Nephron (organoid): ENCODE data around the gene JADE3.
A peak's percentile ranks its signal among the peaks of the same experiment; 100 is the strongest.

Experiments used
- H3K27ac Mint-ChIP-seq, 3 experiments: 2 replicates each; pipeline ENCODE4 v1.8.0; 2020; ENCODE audit warnings: mixed read lengths in 3 of 3, mild to moderate bottlenecking in 2 of 3, moderate library complexity in 1 of 3
- H3K27me3 Mint-ChIP-seq: 2 replicates; pipeline ENCODE4 v1.8.0; 2021; ENCODE audit warnings: low read depth, mild to moderate bottlenecking, moderate library complexity, mixed read lengths
- H3K36me3 Mint-ChIP-seq: 2 replicates; pipeline ENCODE4 v1.8.0; 2020; ENCODE audit warnings: low read depth, mixed read lengths
- H3K4me1 Mint-ChIP-seq: 2 replicates; pipeline ENCODE4 v1.8.0; 2020; ENCODE audit warnings: mixed read lengths
- H3K4me3 Mint-ChIP-seq, 3 experiments: 2 replicates each; pipeline ENCODE4 v1.8.0; 2020; ENCODE audit warnings: mild to moderate bottlenecking in 3 of 3, mixed read lengths in 3 of 3, moderate library complexity in 2 of 3
- H3K9me3 Mint-ChIP-seq: 2 replicates; pipeline ENCODE4 v1.8.0; 2020; ENCODE audit warnings: mixed read lengths
- TF ChIP-seq, protein P1 (sequence below), 3 experiments: fragments of 200-600 bp; sonication (generic); IDR thresholded peaks; one replicate each; pipeline ENCODE4 v1.5.0; 2021; ENCODE audit warnings: antibody characterized with exemption in 3 of 3; ENCODE audit not compliant: unreplicated experiment in 3 of 3

JADE3 gene

DNA sequence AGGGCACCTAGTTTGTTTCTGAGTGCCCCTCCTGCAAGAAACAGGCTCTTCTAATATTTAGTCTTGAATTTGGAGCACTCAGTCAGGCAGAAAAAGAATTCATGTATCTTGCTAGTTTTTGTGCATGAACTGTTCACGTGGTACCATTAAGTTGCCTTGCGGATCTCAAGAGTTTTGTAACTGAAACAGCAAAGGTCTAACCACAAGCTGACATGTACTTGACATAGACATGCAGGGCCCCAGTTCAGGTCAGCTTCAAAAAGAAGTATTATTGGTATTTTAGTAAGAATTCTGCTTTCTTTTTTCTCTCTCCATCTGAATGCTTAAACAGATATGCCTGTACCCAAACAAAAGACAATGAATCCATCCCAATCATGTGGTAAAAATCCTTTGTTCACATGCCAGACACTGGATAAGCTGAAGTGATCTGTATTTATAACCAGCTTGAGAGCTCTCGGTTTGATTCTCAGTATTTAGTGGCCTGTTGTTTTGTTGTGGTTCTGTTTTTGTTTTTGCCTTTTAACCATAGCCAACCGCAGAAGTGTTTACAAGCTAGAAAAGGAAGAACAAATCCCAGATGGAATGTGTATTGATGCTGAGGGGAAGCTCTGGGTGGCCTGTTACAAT, 179.0 kb downstream of the JADE3 start:
- Mint-ChIP-seq H3K36me3 (no peaks in the 10 kb centered on the region), H3K4me3 (no peak overlapping the region), H3K9me3 (peaks cover 2% of the 10 kb centered on the region), H3K27me3 (no peaks in the 10 kb centered on the region), H3K4me1 (no peaks in the 10 kb centered on the region), H3K27ac (no peak overlapping the region)
- TF ChIP-seq, protein P1, sequence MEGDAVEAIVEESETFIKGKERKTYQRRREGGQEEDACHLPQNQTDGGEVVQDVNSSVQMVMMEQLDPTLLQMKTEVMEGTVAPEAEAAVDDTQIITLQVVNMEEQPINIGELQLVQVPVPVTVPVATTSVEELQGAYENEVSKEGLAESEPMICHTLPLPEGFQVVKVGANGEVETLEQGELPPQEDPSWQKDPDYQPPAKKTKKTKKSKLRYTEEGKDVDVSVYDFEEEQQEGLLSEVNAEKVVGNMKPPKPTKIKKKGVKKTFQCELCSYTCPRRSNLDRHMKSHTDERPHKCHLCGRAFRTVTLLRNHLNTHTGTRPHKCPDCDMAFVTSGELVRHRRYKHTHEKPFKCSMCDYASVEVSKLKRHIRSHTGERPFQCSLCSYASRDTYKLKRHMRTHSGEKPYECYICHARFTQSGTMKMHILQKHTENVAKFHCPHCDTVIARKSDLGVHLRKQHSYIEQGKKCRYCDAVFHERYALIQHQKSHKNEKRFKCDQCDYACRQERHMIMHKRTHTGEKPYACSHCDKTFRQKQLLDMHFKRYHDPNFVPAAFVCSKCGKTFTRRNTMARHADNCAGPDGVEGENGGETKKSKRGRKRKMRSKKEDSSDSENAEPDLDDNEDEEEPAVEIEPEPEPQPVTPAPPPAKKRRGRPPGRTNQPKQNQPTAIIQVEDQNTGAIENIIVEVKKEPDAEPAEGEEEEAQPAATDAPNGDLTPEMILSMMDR (IDR thresholded peaks at IDR 0.05; ENCODE audit: unreplicated experiment in 3 of 3): no peak

DNA sequence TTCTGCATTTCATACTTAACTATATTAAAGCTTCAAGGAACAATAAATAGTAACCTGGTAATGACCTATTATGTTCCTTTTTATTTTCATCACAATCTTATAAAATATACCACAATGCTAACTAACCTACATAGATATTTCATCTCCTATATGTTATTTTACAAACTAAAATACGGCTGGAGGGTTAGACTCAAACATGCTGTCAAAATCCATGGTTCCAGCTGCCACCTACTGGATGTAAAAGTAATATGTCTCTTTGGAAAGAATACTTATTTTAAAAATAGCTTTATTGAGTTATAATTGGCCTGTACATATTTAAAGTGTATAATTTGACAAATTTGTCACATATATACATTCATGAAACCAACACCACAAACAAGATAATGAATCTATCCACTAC, 181.0 kb downstream of the JADE3 start:
- H3K4me1 Mint-ChIP-seq: no peaks in the 10 kb centered on the region
- H3K9me3 Mint-ChIP-seq: peaks cover 4% of the 10 kb centered on the region
- TF ChIP-seq, protein P1 (IDR thresholded peaks at IDR 0.05; ENCODE audit: unreplicated experiment in 3 of 3): peak; percentile 33 to 66 (median 48)

DNA sequence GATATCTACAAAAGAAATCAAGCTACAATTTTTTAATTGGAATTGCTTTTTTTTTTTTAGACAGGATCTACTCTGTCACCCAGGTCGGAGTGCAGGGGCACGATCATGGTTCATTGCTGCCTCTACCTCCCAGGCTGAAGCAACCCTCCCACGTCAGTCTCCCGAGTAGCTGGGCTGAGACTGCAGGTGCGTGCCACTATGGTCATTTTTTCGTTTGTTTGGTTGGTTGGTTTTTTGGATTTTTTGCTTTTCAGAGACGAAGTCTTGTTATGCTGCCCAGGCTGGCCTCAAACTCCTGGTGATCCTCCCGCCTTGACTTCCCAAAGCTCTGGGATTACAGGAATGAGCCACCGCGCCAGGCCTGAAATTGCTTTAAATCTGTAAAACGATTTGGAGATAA, 181.6 kb downstream of the JADE3 start:
- Mint-ChIP-seq H3K4me1 (no peaks in the 10 kb centered on the region), H3K27me3 (no peaks in the 10 kb centered on the region), H3K9me3 (peaks cover 4% of the 10 kb centered on the region), H3K27ac (no peak overlapping the region), H3K36me3 (no peaks in the 10 kb centered on the region), H3K4me3 (no peak overlapping the region)
- TF ChIP-seq, protein P1 (IDR thresholded peaks at IDR 0.05; ENCODE audit: unreplicated experiment in 3 of 3): no peak

More for the DNA sequence above, 181.0 kb downstream of the JADE3 start:
- Mint-ChIP-seq H3K27ac (no peak overlapping the region), H3K36me3 (no peaks in the 10 kb centered on the region), H3K27me3 (no peaks in the 10 kb centered on the region), H3K4me3 (no peak overlapping the region)

DNA sequence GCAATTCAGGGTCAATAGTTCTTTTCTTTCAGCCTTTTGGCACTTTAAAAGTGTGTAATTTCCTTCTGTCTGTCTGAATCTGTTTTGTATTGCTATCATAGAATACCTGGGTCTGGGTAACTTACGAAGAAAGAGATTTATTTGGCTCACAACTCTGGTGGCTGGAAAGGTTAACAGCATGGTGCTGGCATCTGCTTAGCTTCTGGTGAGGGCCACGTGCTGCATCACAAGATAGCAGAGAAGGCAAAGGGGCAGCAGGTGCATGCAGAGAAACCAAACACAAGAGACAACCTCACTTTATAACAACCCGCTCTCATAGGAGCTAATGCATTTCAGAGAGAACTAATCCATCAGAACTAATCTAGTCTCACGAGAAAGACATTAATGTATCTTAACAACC, 184.8 kb downstream of the JADE3 start:
- TF ChIP-seq, protein P1 (IDR thresholded peaks at IDR 0.05; ENCODE audit: unreplicated experiment in 3 of 3): no peak
- no peaks in the 10 kb centered on the region for H3K4me1 Mint-ChIP-seq
- no peak overlapping the region for H3K4me3 Mint-ChIP-seq
- H3K36me3 Mint-ChIP-seq: peaks cover 8% of the 10 kb centered on the region
- no peaks in the 10 kb centered on the region for H3K27me3 Mint-ChIP-seq
- H3K9me3 Mint-ChIP-seq: peaks cover 13% of the 10 kb centered on the region
- no peak overlapping the region for H3K27ac Mint-ChIP-seq

DNA sequence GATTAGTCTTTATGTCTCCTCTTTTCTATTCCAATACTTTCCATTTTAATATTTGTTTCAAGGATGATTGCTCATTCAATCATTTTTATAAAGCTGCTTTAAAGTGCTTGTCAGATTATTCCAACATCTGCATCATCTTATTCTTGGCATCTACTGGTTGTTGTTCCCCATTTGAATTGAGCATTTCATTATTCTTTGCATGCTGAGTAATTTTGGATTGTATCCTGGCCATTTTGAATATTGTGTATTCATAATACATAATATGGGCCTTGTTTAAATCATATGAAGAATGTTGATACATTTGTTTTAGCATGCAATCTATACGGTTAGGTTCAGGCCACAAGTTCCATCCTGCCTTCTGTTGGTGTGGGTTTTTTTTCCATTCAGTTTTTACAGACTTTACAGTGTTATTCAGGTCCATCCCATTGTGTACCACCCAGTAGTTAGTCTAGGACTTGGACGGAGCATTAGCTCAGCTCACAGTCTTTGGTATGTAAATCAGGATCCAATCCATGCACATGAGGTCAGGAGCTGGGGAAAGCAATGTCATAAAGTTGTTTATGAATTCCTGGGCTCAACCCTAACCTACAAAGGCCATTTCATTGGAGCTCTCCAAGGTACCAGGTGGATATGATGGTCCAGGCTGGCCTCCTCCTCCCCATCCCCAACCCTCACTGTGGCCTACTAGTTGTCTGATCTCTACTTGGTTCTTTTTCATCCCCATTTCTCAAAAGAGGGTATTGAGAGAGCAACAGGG, 186.3 kb downstream of the JADE3 start:
- Mint-ChIP-seq H3K27ac (no peak overlapping the region), H3K36me3 (peaks cover 8% of the 10 kb centered on the region), H3K4me3 (no peak overlapping the region), H3K9me3 (peaks cover 16% of the 10 kb centered on the region), H3K4me1 (no peaks in the 10 kb centered on the region), H3K27me3 (no peaks in the 10 kb centered on the region)
- TF ChIP-seq, protein P1 (IDR thresholded peaks at IDR 0.05; ENCODE audit: unreplicated experiment in 3 of 3): no peak
